Amniotic epithelial cell (primary cell): Measurements from ENCODE around the gene BFSP2.

ENCODE experiments used
- DNase-seq: peaks from one replicate; pipeline ENCODE4 v3.0.0-alpha.2; 2010; ENCODE audit warnings: low read depth

Gene BFSP2

DNA sequence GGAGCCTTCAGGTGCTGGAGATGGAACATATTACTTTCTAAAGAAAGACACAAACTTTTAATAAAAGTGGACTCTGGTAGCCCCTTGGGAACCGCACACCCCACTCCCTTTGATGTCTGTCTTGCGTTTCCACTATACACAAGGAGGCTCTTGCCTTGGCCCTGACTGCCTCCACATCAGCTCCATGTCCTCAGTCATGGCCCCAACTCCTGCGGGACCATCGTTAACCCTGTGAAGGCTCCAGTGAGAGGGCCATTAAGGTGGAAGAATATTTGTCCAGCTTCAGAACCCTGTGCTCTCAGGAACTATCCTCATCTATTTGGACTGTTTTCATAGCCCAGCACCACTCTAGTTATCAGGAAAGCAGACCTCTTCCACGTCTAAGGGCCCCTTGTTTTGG lies 16.1 kb upstream of the BFSP2 start:
- DNase-seq = no peak

DNA sequence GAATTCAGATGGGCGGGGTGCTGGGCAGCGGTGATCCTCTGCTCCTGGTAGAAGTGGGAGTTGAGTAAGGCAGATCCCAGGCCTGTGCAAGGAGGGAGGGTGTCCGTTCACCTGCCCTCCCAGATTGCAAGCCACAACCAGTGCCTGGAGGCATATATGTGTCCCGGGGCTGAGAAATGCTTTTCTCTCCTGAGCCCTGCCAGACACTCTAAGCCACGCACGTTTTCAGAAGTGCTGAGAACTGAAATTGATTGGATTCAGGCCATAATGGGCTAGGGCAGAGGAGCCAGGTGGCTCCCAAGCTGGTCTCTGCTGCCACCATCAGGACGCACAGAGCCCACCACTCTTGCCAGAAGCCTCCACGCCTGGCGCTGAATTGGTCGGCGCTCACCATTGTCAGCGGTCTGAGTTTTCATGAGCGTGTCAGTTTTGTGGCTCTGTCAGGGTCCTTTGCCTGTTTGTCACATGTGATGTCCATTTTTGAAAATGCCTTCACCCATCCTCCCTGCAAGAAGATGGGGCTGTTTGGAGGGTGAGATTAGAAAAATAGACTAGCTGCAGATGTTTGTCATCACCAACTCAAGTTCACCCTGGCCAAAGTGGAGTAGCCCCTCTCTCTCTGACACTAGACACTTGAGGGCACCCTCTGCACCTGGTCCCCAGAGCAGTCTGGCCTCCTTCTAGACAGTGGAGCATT lies 15.4 kb upstream of the BFSP2 start:
- peak; percentile 44 for DNase-seq

DNA sequence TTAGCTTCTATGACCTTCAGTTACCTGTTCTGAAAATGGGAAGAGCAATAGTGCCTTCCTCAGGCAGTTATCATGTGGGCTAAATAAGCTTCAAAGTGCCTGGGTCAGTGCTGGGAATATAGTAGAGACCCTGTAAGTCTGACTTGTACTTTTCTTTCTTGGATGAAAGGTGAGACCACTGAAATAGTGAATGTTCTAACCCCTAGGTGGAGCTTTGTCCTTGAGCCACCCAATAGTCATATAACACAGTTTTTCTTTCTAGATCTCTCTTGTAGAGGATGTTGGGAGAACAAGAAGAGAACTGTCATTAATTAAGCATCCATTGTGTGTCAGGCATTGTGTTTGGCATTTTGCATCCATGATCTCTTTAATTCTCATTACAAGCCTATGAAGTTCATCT lies 13.0 kb upstream of the BFSP2 start:
- no peak for DNase-seq

DNA sequence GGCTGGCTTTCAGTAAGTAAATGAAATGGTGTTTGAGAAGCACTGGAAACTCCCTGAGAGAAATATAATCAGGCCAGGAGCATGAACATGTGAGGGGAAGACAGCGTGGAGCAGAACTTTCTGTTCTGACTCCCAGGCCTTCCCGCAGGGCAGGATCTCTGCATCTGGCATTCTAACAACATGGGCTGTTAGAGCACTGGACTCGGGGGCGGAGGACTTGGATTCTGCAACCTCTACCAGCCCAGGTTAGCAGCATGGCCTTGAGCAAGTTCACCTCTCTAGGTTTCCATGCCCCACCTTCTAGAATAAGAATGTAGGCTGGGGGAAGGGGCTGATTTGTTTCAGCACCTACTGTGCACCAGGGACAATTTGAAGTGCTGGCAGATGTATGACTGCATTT lies 12.5 kb upstream of the BFSP2 start:
- DNase-seq = no peak

DNA sequence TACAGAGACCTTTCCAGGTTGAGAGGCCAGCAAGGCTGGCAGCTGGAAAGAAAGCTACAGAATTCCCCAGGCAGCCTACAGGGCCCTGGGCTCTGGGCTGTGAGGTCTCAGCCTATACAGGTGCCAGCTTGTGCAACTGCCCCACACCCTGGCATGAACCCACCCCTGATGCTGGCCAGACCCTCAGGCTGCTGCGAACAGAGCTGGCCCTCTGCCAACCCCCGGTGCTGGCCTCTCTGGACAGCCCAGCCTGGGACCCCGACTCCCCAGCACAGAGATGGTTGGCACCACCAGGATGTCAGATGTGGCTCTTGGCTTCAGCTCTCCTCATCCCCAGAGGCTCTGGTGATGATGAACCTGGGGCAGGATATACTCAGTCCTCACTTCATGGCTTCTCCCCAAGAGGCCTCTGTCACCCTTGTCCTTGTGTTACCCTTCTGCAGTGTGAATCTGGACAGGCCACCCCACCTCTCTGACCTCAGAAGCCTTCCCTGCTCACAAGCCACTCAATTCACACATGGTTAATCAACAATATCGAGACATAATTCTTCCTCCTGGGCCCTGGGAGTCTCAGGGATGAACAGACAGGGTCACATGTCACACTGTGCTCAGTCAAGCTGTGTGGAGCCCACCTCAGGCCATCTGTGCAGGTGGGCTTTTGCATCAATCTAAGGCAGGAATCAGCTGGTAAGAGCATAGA lies 11.0 kb upstream of the BFSP2 start:
- no peak for DNase-seq

DNA sequence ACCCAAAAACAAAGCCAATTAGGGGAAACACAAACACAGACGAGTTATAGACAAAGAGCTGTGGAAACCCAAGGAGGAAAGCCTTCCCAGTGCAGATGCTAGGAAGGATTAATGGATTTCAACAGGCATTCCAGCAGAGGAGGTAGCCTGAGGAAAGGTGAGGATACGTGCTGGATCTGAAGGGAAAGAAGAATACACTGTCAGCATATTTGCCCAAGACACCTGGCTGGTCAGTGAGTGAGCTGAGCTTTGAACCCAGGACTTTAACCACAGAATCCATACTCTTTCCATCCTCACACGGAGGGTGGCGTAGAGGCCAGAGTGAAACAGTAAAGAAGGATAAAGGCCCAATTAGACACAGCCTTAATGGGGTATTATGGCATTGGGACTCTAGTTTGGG lies 9.1 kb upstream of the BFSP2 start:
- DNase-seq = no peak

DNA sequence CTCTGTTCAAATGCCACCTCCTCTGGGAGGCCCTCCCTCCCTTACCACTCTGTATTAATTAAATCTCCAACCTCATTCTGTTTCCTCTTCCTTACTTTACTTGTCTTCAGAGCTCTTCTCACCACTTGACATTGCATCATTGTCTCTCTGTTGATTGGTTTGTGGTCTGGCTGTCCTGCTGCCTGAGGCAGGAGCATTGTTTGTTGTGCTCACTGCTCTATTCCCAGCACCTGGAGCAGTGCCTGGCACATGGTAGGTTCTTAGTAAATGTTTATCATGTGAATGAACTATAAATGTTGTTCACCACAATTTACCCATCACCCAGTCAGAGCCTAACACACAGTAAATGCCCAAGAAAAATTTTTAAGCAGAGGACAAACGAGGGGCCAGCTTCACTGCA lies 6.7 kb upstream of the BFSP2 start:
- peak; percentile 29 for DNase-seq

DNA sequence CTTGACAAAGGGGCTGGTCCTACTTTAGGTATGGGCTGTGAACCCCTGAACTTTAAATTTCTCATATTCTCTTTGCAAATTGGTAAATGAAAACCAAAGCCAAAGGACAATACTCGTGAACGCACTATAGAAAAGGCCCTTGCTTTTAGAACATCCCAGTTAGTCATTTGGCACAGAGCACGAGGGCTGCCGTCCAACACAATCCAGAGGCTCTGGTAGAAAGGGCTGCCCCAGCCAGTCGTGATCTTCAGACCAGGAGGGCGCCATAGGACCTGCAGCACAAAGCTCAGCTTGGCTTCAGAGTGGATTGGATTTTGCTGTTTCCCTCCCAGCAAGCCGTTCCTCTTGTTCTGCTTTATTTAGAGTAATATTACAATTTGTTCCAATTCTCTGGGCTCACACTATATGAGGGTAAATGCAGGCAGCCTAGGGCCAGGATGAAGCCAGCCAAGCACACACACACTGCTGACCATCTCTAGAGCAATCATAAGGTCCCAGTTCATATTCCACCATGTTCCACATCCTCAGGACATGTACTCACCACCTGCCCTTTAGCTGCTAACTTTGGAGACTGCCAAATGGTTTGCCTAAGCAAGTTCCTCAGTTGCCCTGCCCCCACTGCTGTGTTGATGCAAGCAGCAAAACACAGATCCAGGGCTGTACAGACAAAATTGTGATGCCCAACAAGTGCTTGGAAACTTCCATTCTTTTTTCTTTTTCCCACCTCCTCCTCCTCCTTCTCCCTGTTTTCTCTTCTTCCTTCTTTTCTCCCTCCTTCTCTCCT lies 6.0 kb upstream of the BFSP2 start:
- no peak for DNase-seq

DNA sequence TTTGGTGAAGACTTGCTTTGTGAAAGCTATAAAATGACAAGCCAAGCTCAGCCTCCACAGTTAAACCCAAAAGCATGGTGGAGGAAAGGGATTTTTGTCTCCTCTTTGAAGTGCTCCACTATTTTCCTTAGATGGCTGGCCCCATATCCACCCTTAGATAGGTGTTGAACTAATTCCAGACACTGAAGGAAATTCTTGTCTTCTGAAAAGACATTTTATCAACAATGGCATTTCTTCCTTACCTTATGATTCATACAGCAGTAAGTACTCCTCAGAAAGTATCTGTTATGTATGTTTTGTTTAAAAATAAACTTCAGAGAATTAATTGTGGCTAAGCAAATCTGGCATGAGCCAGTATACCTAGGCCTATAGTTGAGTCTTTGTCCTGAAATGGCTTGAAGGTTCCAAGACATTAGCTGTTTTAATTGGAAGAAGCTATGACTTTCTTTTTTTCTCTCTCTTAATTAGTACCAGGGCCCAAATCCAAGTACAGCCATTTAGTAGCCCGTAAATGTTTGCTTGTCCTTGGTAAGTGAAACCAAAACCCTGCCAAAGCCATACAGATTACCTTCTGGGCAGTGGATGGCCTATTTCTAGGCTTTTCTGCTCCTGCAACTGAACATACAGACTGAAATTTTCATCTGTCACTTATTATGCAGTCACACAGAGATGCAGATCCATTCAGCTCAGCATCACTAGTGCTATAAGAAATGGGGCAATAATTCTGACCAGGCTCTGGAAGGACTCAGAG lies 5.1 kb upstream of the BFSP2 start:
- DNase-seq = no peak

DNA sequence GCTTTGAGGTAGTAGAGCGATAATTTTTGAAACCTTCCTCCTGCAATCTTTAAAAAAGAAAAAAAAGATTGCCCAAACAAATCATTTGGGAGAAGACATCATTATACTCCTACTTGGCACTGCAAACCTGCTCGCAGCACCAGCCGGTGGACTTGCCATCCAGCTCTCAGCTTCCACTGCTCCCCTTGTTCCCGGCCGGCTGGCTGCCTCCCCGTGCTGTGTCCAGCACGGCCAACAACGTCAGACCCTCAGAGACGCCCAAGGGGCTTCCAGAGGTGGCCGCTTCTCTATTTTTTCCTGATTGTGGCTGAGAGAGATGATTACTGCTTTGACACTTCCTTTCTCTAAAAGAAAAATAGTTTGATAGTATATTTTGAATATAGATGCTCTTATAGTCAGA lies 3.0 kb upstream of the BFSP2 start:
- DNase-seq = no peak

DNA sequence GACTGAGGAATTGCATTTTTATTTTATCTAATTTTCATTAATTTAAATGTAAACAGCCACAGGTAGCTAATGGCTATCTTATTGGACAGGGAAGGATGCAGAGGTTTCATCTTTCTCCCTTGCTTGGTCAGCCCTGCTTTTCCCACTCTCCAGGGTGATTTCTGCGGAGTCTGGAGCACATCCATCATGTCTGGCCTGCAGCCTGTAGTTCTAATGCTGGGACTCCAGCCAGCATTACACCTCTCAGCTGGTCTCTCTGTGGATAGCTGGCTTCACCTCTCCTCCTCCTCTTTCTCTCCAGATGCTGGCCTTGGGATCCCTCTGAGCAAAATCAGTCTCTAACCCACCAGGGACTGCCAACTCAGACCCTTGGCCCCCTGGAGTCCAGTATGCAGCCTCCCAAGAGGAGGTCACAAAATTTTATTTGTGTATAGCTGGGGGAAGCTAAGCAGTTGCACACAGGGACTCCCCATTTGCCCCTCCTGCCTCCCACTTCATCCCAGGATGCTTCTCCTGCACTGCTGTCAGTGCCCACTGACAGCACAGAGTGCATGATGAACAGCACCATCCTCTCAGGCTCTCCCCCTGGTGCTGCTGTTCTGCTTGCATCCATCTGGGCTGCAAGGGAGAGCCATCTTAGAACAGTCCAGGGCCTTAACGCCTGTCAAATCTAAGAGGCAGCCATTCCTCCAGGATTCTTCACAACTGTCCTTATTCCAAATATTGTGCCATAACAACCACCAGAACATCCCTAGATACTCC lies 1.7 kb downstream of the BFSP2 start:
- peak; percentile 39 for DNase-seq

DNA sequence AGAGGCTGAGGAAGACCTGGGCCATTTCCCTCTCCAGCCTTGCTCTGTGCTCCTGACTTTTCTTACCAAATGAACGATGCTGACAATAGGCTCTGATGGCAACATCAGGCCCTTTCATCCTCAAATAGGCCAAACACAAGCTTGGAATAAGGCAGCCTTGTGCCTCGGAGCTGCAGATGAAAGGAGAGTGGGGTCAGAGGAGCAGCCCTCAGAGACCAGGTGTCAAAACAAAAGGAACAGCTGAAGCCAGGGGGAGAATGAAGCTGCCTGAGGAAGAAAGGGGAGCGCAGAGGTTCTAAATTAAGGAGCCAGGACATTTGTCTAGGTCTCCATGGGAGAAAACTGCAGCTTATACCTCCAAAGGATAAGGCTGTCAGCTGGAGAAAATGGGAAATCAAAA lies 5.1 kb downstream of the BFSP2 start:
- no peak for DNase-seq

DNA sequence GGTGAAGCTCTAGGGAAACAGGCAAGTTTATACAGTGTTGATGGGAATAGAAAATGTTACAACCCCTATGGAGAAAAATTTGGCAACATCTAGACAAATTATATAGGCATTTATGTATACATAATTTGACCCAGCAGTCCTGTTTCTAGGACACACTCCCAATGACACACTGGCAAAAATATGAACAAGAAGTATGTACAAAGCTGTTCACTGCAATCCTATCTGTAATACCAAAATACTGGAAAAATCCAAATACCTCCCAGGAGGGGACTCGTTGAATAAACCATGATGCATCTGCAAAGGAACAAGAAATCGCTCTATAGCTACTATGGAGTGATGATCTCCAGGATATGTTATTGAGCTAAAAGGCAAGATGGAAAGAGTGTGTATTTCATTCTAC lies 8.5 kb downstream of the BFSP2 start:
- no peak for DNase-seq

DNA sequence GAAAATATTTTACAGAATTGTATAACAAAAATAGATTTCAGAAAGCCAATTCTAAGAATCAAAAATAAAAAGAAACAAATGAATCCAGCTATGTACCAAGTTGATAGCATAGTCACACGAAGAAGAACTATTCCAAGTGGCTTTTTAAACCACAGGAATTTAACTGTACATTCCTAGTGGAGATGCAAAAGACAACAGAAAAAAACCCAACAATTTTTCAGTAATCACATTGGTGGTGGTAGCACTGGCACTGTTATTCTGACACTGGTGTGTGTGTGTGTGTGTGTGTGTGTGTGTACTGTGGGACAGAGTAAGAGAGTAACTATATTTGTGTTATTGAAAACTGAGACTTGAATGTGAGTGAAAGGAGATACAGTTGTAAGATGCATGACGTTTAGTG lies 9.1 kb downstream of the BFSP2 start:
- DNase-seq = peak; percentile 41

DNA sequence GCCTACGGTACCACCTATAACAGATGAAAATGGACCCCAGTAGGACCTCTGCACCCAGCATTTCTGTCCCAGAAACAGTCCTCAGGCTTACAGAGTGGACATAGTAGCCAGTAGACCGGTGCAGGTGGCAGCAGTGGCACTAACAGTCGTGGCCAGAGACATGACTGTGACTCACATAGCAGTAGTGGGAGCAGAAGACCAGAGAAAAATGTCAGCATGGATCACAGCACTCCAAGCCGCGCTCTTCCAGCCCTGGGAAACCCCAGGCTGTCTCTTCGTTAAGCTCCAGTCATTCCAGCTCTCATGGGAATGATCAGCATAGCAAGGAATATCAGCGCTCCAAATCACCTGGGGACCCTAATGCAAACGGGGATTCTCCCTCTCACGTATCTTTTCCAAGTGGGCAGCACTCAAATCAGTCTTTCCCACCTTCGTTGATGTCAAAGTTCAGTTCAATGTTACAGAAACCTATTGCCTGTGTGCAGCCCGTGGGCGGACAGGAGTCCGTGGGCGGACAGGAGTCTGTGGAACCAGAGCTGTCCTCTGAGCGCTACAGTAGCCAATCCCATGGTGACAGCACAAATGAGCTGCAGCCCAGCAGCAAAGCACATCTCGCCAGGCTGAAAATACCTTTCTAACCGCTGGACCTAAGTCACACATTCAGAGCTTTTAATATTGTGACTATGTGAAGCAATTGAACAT lies 10.5 kb downstream of the BFSP2 start:
- no peak for DNase-seq

DNA sequence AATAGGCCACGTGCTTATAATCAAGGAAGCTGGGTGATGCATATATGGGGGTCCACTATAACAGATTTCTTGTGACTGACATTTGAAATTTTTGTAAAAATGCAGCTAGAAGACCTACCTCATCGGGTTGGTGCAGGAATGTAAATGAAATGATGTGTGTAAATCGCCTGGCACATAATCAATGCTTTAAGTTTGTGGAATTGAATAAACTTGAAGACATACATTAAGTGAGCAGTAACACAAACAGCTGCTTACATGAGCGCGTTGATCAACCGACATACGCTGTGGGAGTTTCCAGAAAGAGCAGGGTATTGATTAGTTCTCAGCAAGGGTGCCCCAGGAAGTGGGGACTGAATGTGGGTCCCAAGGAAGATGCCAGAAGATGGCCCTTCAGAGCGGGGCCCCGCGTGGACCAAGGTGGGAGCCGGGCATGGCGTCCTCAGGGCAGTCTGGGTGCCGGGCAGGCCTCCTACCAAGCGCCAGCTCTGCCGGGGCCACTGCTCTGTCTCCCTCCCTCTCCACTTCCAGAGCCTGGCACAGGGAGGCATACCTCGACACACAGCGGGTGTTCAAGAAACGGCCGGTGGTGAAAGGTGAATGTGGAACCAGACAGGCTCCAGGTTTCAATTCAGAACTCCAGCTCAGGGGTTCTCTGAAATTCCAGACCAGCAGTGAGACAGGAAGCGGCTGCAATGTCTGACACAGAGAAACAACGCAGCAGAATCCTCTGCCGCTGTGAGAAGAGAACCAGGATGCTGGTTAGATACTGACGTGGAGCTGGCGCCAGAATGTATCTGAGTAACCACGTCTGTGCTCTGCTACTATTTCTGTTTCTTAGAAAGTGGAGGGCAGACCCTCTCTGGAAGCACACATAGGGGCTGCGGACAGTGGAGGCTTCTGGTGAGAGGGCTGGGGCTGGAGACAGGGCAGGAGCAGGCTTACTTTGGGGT lies 12.6 kb downstream of the BFSP2 start:
- DNase-seq = peak; percentile 60

DNA sequence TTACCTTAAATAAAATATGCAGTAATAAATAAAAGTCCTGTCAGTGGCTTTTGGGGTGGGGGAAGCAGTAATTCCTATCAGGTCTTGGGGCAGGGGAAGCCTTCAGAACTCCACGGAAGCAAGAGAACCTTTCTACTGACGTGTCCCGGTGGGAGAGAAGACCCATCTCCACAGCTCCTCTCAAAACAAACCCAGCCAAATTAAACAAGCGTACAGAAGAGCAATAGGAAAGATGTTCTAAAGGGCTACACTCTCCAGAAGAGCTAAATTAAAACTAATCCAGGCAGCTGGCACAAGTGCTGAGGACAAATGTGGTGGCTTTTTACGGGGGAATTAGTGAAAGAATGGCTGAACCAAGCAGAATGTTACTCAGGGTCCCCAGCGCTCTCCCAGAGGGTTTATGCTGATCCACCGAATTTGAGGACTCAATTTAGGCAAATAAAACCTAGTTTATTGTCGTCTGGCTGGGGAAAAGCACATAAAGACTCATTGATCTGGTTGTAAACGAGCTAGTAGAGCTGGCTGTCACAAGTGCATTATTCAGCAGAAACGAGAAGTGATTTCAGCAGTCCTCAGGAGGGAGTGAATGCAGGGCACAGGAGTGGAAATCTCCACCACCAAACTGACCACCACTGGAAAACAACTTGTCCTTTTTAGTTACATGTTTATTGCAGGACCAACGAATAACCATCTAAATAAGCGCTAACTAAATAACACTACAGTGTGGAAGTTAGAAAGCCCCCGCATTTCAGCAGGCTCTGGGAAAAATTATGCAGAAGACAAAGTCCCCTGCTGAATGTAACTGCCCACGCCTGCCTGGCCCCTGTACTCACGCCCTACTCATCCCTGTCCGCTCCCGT lies 13.5 kb downstream of the BFSP2 start:
- DNase-seq = peak; percentile 52

DNA sequence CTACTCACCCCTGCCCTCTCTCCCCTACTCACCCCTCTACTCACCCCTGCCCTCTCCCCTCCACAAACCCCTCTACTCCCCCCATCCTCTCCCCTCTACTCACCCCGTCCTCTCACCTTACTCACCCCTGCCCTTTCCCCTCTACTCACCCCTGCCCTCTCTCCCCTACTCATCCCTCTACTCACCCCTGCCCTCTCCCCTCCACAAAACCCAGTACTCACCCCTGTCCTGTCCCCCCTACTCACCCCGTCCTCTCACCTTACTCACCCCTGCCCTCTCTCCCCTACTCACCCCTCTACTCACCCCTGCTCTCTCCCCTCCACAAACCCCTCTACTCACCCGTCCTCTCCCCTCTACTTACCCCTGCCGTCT lies 14.2 kb downstream of the BFSP2 start:
- DNase-seq = no peak

DNA sequence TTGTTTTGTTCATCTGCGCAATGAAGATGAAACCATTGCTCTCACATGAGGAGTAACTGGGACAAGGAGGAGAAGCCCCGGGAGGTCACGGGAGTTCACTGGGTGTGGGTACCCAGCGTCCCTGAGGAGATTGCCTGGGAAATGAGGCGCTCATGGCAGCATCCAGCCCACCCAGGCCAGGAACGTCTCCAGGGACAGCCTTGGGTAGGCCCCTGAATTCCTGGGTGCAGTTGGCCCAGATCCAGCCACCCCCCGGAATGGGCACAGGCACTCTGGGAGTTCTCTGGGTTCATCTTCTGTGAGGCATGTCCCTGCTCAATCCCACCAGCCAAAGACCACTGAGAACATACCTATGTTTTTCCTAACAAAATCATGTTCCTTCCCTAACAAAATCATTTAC lies 18.5 kb downstream of the BFSP2 start:
- DNase-seq = no peak
